Keratinocyte (primary cell): ENCODE measurements around the gene MTOR. TPM values are rescaled to one million over a fixed set of nuclear protein-coding genes. Genes with fewer than 3 reads are reported as not detected.

Experiments used
- DNase-seq: peaks from one replicate; pipeline ENCODE4 v3.0.0-alpha.2; 2011; ENCODE audit warnings: low read depth, missing footprints, low spot score
- FAIRE-seq: peaks from 2 replicates; lab custom pipeline; 2011; peaks lifted over from hg19 to GRCh38; lab: Jason Lieb, UNC
- H2AFZ ChIP-seq: 2 replicates; pipeline ENCODE4 v1.6.0; 2012; ENCODE audit warnings: low read length, control low read depth, inconsistent platforms; ENCODE audit not compliant: control insufficient read depth
- H3K27ac ChIP-seq: 2 replicates; pipeline ENCODE4 v1.5.1; 2011; ENCODE audit warnings: low read length; ENCODE audit not compliant: control insufficient read depth, insufficient read depth
- H3K27me3 ChIP-seq: 3 replicates; pipeline ENCODE4 v1.6.0; 2011; ENCODE audit warnings: low read length; ENCODE audit not compliant: control insufficient read depth, insufficient read depth; ENCODE audit errors: extremely low read depth
- H3K36me3 ChIP-seq, 2 experiments: 2 replicates in 1 of 2; 3 replicates in 1 of 2; pipeline ENCODE4 v1.5.1; 2011; ENCODE audit warnings: low read length in 2 of 2, mild to moderate bottlenecking in 1 of 2; ENCODE audit not compliant: control insufficient read depth in 2 of 2, insufficient read depth in 2 of 2; ENCODE audit errors: extremely low read depth in 1 of 2
- H3K4me1 ChIP-seq: 3 replicates; pipeline ENCODE4 v1.5.1; 2011; ENCODE audit warnings: low read length; ENCODE audit not compliant: control insufficient read depth, insufficient read depth; ENCODE audit errors: extremely low read depth
- H3K4me2 ChIP-seq: 3 replicates; pipeline ENCODE4 v1.6.0; 2011; ENCODE audit warnings: low read depth, low read length; ENCODE audit not compliant: control insufficient read depth, insufficient read depth; ENCODE audit errors: extremely low read depth
- H3K4me3 ChIP-seq, 3 experiments: fragments of 200-600 bp in 1 of 3; sonication (generic) in 1 of 3; 2 replicates in 2 of 3; 3 replicates in 1 of 3; pipeline ENCODE4 v1.5.1; 2011 to 2016; ENCODE audit warnings: low read length in 3 of 3, mild to moderate bottlenecking in 3 of 3, control low read depth in 2 of 3, inconsistent platforms in 1 of 3, low read depth in 1 of 3, mixed read lengths in 1 of 3, mixed run types in 1 of 3, moderate library complexity in 1 of 3; ENCODE audit not compliant: control insufficient read depth in 2 of 3, insufficient read depth in 2 of 3; ENCODE audit errors: extremely low read depth in 1 of 3
- H3K79me2 ChIP-seq: 2 replicates; pipeline ENCODE4 v1.6.0; 2012; ENCODE audit warnings: low read length; ENCODE audit not compliant: control insufficient read depth, insufficient read depth
- H3K9ac ChIP-seq: 3 replicates; pipeline ENCODE4 v1.6.0; 2011; ENCODE audit warnings: low read length; ENCODE audit not compliant: control insufficient read depth, insufficient read depth; ENCODE audit errors: extremely low read depth
- H3K9me1 ChIP-seq: 3 replicates; pipeline ENCODE4 v1.6.0; 2011; ENCODE audit warnings: low read length; ENCODE audit not compliant: control insufficient read depth, insufficient read depth; ENCODE audit errors: extremely low read depth
- H3K9me3 ChIP-seq: 2 replicates; pipeline ENCODE4 v1.5.1; 2012; ENCODE audit warnings: low read depth, low read length; ENCODE audit not compliant: control insufficient read depth
- H4K20me1 ChIP-seq: 3 replicates; pipeline ENCODE4 v1.6.0; 2011; ENCODE audit warnings: low read length; ENCODE audit not compliant: control insufficient read depth, insufficient read depth; ENCODE audit errors: extremely low read depth
- EZH2 ChIP-seq: IDR thresholded peaks from one replicate; pipeline ENCODE4 v1.6.1; 2012; ENCODE audit warnings: inconsistent platforms, mild to moderate bottlenecking, low read length, moderate library complexity
- dilution Hi-C: fragments of 300-500 bp; cut with MboI; formaldehyde crosslinking; loops from one replicate; pipeline ENCODE4 v1.7.0; 2020; ENCODE audit warnings: low sequenced_read_pairs; ENCODE audit not compliant: extremely low pct_ligation_motif_present
- polyA plus RNA-seq, 5 experiments: library from polyadenylated mRNA; depleted of rRNA in 3 of 5; stranded (reverse) in 3 of 5; stranded (forward) in 1 of 5; unstranded in 1 of 5; fragments of >200 nt; gene quantifications; 1 replicate in 1 of 5; 2 replicates in 3 of 5; 3 replicates in 1 of 5; pipeline versions ENCODE4 v1.2.1 to v1.2.3, GENCODE V29; 2011 to 2012; ENCODE audit warnings: missing spikeins in 2 of 5, low read depth in 1 of 5, low replicate concordance in 1 of 5
- TF ChIP-seq, protein P1 (sequence below), 3 experiments: IDR thresholded peaks in 1 of 3; conservative IDR thresholded peaks in 1 of 3; optimal IDR thresholded peaks in 1 of 3; 2 replicates in 2 of 3; 3 replicates in 1 of 3; pipeline versions ENCODE3 to v1.5.1; 2011; ENCODE audit warnings: low read length in 3 of 3, mild to moderate bottlenecking in 3 of 3, moderate library complexity in 2 of 3, control low read depth in 1 of 3, inconsistent platforms in 1 of 3; ENCODE audit not compliant: insufficient read depth in 2 of 3; ENCODE audit errors: extremely low read depth in 1 of 3

Gene MTOR
- polyA plus RNA-seq, 1 donor (not counting 4 experiments of a cell fraction or from before 2014, with no cell fraction given) = 31.5 TPM

DNA sequence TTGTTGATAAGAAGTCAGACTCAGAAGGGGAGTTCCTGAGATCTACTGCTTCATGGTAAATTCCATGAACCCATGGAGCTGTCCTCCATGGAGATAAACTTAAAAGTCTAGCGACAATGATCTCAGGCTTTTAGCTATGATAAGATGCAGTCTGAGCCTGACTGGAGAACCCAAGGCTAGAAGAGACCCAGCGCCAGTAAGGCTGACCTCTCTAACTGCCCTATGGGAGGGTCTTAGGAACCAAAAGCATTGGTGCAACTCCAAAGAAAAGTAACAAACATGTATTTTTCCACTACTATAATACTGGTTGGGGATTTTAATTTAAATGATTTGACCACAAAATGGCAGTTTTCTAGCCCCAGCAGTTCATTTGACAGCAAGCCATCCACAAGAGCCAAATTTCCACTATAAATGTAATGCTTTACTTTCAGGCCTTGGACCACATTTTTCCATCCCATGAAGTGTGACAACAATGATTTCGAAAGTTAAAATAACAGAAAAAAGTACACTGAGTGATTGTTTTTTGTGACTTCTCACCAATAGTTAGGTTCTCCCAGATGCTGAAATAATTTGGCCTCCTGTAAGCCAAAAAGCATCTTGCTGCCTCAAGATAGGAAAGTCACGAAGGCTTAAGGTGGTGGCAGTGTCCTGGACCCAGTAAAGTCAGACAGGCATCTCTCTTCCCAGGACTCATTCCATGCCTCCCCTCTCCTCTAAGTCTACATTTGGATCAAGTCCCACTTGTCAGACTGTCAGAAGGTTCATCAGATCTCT lies 119.5 kb downstream of the MTOR start:
- Histone ChIP-seq H3K79me2 (no peaks in the 10 kb centered on the region), H3K36me3 (peaks cover 11 to 31% of the 10 kb centered on the region in 2 experiments), H3K9me3 (no peaks in the 10 kb centered on the region), H2AFZ (no peak overlapping the region), H3K4me1 (peaks cover 43% of the 10 kb centered on the region), H3K9me1 (peaks cover 2% of the 10 kb centered on the region), H3K27ac (no peak overlapping the region), H3K4me3 (no peak overlapping the region), H3K27me3 (no peaks in the 10 kb centered on the region), H3K4me2 (no peak overlapping the region), H3K9ac (no peak overlapping the region), H4K20me1 (no peaks in the 10 kb centered on the region)
- TF ChIP-seq, protein P1, sequence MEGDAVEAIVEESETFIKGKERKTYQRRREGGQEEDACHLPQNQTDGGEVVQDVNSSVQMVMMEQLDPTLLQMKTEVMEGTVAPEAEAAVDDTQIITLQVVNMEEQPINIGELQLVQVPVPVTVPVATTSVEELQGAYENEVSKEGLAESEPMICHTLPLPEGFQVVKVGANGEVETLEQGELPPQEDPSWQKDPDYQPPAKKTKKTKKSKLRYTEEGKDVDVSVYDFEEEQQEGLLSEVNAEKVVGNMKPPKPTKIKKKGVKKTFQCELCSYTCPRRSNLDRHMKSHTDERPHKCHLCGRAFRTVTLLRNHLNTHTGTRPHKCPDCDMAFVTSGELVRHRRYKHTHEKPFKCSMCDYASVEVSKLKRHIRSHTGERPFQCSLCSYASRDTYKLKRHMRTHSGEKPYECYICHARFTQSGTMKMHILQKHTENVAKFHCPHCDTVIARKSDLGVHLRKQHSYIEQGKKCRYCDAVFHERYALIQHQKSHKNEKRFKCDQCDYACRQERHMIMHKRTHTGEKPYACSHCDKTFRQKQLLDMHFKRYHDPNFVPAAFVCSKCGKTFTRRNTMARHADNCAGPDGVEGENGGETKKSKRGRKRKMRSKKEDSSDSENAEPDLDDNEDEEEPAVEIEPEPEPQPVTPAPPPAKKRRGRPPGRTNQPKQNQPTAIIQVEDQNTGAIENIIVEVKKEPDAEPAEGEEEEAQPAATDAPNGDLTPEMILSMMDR (optimal IDR thresholded peaks at IDR 0.05 in 1 of 3, IDR thresholded peaks at IDR 0.05 in 1 of 3, conservative IDR thresholded peaks at IDR 0.05 in 1 of 3; ENCODE audit: extremely low read depth in 1 of 3, insufficient read depth in 2 of 3, low read length in 3 of 3) = no peak
- no peak for TF ChIP-seq EZH2
- dilution Hi-C loops = no loop called here
- FAIRE-seq (no peak), DNase-seq (no peak)

DNA sequence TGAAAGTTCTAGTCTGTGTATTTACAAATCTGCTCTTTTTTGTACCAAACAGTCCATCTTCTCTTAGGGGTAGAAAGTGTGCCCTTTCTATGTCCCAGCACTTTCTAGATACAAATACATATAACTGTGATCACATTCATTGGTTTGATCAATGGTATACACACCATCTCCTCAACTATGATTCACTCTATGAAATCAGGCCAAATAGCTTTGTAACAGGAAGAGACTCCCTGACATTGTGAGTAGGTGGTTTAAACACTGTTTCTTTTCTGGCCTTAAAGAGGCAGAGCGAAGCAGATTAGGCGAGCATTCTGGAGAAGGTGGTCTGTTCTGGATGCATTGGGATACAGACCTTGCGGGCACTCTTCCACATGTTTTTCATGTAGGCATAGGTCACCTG lies 123.4 kb downstream of the MTOR start:
- Histone ChIP-seq H3K4me3 (no peak overlapping the region), H4K20me1 (no peaks in the 10 kb centered on the region), H3K9me3 (no peaks in the 10 kb centered on the region), H3K9me1 (peaks cover 4% of the 10 kb centered on the region), H3K4me1 (peaks cover 27% of the 10 kb centered on the region), H3K36me3 (peaks cover 9 to 23% of the 10 kb centered on the region in 2 experiments), H2AFZ (no peak overlapping the region), H3K4me2 (peak overlapping the region; percentile 12), H3K27ac (no peak overlapping the region), H3K27me3 (no peaks in the 10 kb centered on the region), H3K79me2 (no peaks in the 10 kb centered on the region), H3K9ac (no peak overlapping the region)
- no peak for TF ChIP-seq EZH2
- TF ChIP-seq, protein P1 (optimal IDR thresholded peaks at IDR 0.05 in 1 of 3, IDR thresholded peaks at IDR 0.05 in 1 of 3, conservative IDR thresholded peaks at IDR 0.05 in 1 of 3; ENCODE audit: extremely low read depth in 1 of 3, insufficient read depth in 2 of 3, low read length in 3 of 3) = no peak
- dilution Hi-C loops = no loop called here
- FAIRE-seq (peak; percentile 65), DNase-seq (no peak)
